CMK (cell line): ENCODE results near the gene PIGBOS1.
"Not testable (repeated sequence)": the region's sequence is repeated elsewhere in the genome, so short reads cannot be mapped to it uniquely, and the experiment has no call there.

Experiments used
- DNase-seq: peaks from one replicate; pipeline ENCODE4 v3.0.0-alpha.2; 2010; ENCODE audit warnings: low read depth

PIGBOS1 gene

DNA sequence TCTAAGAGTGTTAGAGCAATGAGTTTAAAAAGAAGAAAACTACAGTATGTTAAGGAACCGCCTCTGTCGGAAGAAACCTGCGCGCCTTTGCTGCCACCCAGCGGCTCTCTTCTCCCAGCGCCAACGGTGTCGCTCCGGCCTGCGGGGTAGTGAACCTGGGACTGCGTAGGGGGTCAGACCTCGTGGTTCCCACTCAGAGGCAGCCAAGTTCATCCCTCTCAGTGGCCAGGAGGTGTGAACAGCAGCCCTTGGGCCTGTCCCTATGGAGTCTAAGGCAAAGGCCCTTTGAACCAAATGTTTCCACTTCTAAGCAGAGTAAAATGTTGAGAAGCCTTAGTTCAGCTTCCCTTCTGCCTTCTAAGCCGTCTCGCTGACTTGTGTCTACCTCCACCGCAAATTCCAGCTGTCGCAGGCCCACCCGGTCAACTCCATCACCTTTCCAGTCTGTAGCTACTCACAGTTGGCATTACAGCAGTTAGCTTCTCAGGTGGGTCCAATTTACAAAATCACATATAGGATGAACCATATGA, 28.3 kb downstream of the PIGBOS1 start:
- no peak for DNase-seq

DNA sequence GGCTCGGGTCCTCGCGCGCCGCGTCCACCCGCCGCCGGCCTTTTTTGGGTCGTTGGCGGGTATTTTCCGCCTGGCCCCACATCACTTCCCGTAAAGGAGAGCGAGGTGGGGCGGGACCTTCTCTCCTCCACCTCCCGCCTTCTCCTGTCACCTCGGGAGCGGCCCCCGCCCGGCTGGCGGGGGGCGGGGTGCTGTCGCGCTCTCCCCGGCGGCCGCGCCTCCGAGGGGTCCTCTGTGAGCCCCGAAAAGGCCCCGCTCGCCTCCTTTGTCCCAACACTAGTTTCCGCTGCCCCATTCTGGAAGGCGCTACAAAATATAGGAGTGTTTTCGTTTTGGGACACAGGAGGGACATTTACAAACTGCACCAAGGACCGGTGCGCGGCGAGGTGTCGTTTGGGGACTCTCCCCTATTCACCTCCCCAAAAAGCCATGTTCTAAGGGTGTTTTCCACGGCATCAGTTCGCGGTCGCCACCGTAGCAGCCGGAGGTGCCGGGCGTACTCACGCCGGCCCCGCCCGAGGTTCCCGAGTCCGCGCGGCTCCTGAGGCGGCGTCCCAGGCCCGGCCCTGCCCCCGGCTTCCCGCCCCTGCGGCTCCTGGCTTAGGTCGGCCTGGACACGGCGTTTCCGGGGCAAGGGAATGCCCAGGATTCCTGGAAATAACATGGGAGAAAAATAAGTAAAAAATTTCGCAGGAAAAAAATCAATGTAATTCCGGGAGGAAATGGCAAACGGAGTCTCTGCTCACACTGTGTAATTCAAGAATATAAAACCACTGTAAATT, 29.0 kb downstream of the PIGBOS1 start, which contains the start of gene RAB27A:
Gene RAB27A (minus strand): TSS at position 68 of the 782 bp plus-strand sequence. CDS start 54,879 bp downstream, outside the sequence.
- DNase-seq = no peak

DNA sequence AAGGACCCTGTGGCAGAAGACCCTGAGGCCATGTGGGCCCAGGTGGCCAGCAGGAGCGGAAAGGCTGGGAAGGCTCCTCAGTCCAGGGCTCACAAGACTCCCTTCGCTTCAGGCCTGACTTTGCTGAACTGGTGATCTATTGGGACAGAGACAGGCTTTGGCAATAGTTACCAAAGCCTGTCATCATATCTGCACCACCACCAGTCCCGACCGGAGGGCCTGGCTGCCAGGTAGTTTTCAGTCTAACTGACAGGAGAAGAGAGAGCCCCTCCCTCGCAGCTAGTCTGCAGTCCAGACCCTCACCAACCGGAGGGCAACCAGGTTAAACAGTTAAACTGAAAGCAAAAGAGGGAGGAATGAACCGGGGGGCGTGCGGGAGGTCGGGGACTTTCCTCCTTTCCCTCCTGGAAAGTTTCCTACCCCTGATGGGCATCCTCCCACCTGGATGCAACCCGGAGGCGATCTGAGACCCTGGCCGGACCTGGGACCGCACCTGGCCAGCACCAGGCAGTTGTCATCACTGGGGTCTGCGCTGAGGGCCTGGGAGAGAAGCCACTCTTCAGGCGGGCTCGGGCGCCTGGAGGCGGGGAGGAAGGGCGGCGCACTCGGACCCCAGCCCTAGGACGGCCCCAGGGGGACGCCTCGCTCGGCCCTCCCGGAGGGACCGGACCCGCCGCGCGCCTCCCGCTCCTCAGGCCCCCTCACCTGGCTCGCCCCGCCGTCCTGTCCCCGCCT, 29.7 kb downstream of the PIGBOS1 start:
- no peak for DNase-seq

DNA sequence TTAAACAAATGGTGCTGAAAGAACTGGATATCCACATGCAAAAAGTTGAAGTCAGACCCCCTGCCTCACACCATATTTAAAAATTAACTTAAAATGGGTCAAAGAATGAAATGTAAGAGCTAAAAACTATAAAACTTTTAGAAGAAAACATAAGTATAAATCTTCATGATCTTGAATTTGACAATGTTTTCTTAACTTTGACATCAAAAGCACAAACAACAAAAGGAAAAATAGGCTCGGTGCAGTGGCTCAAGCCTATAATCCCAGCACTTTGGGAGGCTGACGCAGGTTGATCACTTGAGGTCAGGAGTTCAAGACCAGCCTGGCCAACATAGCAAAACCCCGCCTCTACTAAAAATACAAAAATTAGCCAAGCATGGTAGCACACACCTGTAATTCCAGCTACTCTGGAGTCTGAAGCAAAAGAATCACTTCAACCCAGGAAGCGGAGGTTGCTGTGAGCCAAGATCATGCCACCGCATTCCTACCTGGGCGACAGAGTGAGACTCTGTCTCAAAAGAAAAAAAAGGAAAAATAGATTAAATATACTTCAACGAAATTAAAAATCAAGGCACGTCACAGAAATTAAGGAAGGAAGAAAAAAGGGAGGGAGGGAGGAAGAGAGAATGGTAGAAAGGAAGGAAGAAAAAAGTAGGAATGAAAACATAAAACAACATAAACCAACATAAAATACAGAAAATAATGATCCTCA, 30.8 kb downstream of the PIGBOS1 start:
- no peak for DNase-seq

DNA sequence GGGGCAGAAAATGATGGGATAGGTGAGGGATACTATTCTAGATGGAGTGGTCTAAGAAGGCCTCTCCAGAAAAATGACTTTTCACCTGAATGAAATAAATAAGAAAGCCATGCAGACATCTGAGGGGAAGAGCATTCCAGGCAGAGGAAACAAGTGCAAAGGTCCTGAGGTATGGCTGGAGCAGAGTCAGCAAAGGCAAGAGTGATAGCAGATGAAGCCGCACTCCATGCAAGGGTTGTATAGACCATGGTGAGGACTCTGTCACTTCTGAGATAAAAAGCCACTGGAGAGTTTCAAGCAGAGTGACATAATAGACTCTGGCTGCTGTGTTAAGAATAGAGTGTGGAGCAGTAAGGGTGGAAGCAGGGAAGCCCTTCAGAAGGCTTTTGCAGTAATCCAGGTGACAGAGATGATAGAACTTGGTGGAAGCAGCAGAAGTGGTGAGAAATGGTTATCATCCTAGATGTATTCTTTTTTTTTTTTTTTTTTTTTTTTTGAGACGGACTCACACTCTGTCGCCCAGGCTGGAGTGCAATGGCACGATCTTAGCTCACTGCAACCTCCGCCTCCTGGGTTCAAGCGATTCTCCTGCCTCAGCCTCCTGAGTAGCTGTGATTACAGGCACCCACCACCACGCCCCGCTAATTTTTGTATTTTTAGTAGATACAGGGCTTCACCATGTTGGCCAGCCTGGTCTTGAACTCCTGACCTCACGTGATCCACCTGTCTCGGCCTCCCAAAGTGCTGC, 32.3 kb downstream of the PIGBOS1 start:
- DNase-seq = not testable (repeated sequence)

DNA sequence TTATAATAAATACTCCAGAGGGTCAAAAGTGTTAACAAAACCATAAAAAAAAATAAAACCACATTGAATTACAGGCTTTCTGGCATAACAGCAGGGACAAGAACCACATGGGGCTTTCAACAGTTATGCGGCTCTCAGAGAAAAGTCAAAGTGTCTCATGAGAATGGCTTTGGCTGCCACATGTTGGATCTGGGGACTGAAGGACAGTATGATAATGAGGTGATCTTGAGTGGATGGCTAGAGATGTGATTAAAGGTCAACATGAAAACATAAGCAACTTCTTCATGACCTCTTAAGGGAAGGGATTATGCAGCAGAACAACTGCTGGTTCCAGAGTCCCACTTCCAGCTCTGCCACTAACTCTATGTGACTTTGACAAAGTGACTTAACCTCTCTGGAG, 34.5 kb downstream of the PIGBOS1 start:
- no peak for DNase-seq

DNA sequence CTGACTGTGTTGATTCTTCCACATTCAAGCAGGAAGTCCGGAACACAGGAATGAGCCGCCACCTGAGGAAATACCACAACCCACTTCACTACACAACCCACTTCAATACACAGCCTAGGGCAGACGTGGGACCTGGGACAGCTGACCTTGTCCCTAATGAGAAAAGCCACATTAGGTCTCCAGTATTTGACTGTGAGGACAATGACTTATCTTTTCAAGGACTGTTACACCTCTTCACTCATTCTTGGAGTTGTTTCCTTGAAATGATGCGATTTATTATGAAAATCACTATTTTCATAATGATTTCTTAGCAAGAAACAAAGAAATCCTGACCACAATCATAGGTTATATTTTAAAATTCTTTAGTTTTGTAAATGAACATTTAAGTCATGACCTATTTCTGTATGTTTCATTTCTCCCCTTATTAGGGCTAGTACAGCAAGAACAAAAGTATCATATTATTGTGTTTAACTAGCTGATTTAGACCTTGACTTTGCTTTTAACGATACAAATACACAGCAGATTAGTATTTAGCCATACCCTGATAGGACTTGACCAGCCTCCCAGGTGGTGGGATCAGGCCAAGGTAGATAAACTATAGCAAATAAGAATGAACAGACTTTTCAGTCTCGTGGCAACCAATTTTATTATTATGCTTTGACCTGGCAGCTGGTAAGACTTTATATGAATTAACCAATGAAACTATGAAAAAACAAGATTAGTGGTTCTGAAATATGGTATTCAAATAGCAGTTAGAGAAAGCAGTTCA, 35.4 kb downstream of the PIGBOS1 start:
- DNase-seq = no peak

DNA sequence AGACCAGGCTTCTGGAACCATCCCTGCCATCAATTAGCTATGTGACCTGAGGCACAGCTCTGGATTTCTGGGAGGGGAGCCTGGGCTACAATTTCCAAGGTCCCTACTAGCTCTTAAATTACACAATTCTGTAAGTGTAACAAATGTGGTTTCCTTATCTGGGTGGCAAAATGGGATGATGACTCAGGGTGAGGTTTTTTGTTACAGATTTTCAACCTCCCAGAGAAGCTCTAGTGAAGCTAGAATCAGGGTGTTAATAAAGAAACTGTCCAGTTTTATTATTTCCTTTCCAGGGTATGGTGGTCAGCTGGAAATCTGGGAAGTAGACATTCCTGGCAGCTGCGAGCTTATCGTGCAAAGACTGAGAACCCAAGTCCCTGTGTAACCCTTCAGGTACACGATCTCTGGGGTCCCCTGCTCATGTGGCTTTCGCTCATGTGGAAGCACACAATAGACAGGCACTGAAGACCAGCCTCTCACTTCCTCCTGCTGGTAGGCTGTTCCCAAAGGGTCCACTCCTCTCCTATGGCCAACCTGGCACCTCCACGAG, 36.6 kb downstream of the PIGBOS1 start:
- DNase-seq = no peak

DNA sequence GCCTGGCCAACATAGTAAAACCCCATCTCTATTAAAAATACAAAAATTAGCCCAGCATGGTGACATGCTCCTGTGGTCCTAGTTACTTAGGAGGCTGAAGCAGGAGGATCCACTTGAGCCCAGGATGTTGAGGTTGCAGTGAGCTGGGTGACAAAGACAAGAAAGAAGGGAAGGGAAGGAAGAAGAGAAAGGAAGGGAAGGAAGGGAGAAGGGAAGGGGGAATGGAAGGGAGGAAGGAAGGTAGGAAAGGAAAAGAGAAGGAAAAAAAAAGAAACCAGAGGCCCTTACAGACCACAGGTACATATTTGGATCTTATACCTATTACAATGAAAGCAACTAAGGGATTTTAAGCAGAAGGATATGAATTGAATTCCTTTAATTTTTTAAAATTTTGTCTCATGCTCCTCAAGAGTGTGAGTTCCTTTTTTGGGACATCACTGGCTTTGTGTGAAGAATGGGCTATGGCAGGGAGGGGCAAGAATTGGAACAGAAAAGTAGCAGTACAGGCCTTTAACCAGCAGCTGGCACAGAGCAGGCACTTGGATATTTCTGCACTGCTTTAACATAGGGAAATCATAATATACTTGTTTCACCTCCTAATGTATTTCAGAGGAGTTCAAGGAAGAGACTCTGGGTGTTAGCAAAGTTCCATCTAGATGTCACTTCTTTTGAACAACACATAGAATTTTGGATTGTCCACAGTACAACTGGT, 37.2 kb downstream of the PIGBOS1 start:
- DNase-seq = no peak

DNA sequence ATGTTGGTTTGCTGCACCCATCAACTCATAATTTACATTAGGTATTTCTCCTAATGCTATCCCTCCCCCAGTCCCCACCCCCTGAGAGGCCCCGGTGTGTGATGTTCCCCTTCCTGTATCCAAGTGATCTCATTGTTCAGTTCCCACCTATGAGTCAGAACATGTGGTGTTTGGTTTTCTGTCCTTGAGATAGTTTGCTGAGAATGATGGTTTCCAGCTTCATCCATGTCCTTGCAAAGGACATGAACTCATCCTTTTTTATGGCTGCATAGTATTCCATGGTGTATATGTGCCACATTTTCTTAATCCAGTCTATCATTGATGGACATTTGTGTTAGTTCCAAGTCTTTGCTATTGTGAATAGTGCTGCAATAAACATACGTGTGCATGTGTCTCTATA, 38.3 kb downstream of the PIGBOS1 start:
- not testable (repeated sequence) for DNase-seq

DNA sequence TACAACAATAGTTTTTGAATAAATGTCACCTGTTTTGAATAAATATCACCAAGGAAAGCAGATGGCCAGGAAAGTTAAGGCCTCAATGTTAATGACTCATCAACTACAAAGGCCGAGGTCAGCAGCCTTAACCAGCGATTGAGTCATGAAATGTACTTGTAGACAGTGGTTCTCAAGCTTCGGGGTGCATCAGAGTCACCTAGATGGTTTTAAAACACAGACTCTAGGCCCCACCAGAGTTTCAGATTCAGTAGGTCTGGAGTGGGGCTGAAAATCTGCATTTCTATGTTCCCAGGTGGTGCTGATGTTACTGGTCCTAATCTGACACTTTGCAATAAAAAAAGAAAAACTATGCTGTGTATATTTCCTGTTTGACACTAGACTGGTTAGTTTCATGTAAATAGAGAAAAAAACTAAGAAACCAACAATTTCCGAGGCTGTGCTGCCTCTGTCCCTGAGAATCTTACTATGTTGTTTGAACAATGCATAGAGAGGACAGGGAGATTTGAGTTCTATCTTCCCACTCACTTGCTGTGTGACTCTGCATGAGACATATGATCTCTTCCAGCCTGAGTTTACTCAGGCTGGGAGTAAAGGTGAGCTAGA, 39.1 kb downstream of the PIGBOS1 start:
- no peak for DNase-seq

DNA sequence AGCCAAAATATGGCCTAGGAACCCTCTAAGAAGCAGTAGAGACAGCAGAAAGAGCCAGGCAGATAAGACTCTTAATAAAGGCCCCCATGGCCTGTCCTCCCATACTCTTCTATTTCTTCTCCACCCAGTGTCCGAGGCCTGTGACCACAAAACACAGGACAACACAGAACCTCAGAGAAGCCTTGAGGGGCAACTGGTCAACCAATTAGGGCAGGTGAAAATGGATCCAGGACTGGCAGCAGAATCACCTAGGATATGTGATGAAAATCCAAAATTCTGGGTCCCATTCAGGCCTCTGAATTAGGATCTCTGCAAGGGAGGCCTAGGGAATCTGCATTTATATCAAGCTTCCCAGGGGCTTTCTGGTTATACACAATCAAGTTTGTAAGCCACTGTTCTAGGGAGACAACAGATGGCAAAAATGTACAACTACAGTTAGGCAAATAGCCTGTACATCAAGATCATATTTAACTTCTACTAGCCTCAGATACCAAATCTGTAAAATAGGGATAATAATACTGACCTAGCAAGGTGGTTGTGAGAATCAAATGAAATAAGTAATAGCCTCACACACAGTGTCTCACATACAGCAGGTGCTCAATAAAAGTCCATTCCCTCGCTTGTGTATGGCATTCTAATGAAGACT, 39.7 kb downstream of the PIGBOS1 start:
- DNase-seq = no peak

DNA sequence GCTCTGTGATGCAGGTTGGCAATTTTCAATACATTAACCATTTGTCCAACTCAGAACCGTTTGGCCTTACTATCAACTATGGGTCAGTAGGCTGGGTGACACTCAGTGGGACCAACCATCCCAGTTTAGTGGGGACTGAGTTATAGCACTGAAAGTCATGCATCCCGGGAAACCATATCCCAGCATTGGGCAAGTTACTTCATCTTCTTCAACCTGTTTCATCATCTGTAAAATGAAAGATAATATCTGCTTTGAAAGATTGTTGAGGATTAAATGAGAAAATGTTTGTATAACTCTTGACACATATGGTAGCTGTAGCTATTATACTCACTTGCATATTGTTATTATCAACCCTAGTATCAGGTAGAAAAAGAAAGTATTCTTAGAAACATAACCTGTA, 41.2 kb downstream of the PIGBOS1 start:
- DNase-seq = no peak

DNA sequence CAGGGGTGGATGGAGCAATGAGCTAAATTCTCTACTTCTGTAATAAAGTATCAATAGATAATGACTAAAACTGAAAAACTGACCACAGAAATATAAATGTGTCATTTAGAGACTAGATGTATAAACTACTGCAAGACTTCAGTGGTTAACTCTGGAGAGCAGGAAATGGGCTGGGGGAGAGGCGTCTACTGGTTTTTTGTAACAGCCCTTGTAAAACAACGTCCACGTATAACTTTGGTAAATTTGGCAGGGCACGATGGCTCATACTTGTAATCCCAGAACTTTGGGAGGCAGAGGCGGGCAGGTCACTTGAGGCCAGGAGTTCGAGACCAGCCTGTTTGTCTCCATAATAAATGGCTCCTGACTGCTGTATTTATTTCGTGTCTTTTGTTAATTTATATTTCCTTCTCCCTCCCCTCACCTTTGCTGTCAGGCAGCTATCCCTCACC, 41.8 kb downstream of the PIGBOS1 start:
- no peak for DNase-seq

DNA sequence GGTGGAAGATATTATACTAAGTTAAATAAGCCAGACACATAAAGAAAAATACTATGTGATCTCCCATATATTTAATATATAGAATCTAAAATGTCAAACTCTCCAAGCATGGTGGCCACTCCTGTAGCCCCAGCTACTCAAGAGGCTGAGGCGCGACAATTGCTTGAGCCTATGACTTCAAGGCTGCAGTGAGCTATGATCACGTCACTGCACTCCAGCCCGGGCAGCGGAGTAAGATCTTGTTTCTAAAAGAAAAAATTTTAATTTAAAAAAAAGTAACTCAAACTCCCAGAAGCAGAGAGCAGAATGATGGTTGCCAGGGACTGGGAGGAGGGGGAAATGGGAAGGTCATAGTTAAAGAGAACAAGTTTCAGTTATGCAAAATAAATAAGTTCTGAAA, 42.6 kb downstream of the PIGBOS1 start:
- DNase-seq = no peak

DNA sequence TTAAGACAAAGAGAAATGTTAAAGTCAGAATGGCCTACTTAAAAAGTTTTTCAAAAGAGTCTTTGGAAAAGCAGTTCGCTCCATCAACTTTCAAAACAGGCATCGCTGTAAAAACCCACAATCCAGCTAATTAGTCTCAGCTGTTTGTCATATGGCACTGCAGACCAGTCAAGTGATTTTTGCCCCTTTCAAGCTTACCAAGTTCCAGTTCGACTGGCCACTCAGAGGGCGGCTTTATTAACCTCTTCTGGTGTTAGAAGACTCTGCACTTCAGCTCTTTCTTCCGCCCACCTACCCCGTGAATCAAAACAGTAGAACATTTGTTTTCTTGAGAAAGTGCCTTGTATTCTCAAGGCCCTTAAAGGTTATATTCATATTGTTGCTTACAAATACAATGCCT, 48.6 kb downstream of the PIGBOS1 start:
- no peak for DNase-seq

DNA sequence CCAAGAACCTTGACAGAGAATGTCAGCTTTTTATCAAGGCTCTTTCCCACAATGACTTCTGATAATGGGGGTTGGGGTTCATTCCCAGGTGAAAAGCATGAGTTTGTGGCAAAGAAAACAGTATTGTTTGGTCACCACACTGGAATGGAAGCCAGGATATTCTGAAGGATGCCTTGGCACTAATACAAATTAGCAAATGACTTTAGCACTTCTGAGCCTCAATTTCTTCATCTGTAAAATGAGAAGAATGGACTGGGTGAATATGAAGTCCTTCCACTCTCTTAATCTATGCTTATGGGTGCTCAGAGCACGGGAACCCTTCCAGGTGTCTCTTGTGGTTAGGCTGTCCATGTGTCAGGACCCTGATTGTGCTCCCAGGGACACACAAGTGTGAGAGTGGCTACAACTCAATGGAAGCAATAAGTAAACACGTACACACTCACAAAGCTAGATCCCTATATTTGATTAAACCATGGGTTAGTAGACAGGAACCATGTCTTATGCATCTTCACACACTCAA, 50.7 kb downstream of the PIGBOS1 start:
- DNase-seq = no peak

DNA sequence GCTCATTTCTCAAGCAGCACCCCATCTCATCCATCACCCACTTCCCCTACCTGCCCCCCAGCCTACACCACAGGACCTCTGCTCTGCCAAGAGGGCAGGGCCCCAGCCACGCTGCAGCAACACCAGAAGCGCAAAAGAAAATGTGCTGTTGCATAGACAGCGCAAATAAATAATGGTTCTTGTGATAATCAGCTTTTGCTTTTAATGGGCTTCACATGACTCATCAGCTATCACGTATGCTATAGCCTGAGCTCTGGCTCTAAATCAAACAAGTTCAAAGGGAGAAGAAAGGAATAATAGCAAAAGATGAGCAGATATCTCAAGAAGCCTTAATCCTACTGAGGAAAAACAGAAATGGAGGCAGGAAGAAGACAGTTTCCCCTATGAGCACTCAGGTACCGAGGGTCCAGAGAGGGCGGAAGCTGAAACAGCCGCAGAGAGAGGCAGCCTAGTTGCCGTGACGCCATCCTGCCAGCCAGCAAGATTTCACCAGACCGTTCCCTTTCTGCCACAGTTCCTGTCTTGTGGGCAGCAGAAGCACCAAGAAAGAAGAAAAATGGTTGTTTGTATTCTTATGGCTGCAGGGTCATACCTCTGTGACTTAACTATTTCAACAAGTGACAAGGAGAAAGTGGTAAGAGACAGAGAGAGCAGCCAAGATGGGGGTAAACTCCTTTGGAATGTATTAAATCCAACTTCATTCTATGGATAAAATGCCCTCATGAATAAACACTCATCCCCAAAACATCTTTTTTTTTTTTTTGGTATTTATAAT, 51.3 kb downstream of the PIGBOS1 start:
- no peak for DNase-seq
